GM21367 (cell line): ENCODE data around the gene BEAN1.

ENCODE experiments used
- ATAC-seq: cut with Tn5 transposase; IDR thresholded peaks from one replicate; pipeline ENCODE4 v1.9.1; 2021; ENCODE audit not compliant: unreplicated experiment

BEAN1 gene

DNA sequence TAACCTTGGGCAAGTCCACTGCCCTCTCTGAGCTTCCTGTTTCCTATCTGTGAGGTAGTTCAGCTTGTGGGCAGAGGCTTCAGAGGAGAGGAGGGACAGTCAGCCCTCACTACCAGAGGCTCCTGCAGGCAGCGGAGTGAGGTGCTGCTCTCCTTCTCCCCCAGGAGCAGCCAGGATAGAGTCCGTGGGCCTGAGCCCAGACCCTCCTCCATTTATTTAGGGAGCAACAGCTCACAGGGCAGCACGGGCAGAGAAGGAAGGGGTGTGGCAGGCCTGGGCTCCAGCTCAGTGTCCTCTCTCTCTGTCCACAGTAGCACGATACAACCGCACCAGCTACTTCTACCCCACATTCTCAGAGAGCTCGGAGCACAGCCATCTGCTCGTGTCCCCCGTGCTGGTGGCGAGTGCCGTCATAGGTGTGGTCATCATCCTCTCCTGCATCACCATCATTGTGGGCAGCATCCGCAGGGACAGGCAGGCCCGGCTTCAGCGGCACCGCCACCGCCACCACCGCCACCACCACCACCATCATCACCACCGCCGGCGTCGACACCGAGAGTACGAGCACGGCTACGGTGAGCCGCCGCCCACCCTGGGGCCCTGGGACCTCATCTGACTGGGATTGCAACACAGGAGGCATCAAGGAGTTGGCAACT, 42.3 kb downstream of the BEAN1 start:
- ATAC-seq, result no peak

DNA sequence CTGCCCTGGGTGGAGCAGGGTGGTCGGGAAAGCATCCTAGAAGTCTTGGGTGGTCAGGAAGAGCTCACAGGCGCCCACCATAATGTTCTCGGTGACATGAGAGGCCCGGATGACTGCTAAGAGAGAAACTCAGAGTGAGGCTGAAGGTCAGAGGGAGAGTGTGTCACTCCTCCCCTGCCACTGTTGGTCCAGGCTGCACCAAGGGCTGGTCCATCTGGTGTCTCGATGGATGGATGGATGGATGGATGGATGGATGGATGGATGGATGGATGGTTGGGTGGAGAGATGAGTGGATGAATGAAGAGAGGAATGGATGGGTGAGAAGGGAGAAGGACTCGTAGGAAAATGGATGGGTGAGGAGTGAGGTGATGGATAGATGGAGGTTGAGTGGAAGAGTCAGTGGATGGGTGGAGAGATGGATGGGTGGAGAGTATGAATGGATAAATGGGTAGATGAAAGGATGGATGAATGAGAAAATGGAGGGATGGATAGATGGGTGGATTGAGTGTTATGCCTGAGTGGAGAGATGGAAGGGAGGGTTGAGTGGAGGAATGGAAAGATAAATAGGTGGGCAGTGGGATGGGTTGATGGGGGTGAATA, 43.0 kb downstream of the BEAN1 start:
- ATAC-seq, result no peak

DNA sequence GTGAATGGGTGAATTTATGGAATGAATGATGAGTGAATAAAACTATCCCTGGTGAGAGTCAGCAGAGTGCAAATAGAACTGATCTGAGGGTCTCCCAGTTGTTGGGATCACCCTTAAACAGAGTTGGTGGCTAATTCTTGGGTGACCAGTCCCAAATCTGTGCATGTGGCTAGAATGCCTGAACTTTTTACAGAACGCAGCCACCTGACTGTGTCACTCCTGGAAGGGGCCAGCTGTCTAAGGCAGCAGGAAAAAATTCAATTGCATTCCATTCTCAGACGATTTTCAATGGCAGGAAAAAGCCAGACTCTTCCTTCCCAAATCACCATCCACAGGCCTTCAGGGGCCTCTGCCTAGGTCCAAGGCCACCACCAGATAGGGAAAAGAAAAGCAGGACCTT, 43.5 kb downstream of the BEAN1 start:
- ATAC-seq, result no peak

DNA sequence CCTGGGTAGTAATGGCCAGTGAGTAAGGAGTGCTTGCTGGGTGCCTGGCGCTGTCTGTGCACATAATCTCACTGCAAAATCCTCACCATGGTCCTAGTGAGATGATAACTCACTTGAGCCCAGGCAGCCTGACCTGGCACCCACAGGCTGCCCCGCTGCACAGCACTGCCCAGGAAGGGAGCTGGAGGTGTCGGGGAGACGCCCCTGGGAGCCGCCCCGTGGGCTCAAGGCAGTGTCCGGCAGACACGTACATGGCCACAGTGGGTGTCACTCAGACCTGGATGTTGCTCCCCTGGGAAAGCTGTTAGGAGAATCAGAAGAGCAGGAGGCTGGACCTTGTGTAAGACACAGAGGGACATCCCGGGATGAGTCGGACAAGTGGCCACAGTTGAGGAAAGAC, 44.2 kb downstream of the BEAN1 start:
- no peak for ATAC-seq

DNA sequence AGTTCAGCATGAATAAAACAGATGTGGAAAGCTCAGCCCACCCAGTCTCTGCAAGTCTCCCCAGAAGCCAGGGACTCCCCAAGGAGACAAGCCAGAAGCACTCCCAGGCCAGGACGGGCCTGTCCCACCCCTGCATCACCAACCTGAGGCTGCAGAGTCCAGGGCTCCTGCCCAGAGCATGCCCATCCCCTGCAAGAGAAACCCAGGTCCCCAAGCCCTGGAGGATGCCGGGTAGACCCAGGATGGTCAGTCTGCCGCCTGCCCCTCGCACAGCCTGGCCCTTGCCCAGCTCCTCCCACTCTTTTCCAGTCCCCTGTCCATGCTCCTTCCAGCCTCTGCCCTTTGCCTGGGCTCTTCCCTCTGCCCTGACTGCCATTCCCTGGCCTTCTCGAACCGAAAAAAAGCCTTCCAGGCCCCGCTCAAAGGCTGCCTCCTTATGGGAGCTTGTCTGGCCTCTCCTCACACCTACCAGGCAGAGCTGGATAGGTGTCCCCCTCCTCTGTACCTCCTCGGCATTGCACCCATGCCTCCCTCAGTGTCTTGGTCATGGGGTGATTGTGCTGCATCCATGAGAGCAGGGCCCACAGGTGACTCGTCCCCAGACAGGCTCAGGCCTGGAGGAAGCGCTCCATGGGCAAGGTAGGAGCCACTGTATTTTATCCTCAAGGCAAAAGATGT, 44.8 kb downstream of the BEAN1 start:
- ATAC-seq, result no peak

DNA sequence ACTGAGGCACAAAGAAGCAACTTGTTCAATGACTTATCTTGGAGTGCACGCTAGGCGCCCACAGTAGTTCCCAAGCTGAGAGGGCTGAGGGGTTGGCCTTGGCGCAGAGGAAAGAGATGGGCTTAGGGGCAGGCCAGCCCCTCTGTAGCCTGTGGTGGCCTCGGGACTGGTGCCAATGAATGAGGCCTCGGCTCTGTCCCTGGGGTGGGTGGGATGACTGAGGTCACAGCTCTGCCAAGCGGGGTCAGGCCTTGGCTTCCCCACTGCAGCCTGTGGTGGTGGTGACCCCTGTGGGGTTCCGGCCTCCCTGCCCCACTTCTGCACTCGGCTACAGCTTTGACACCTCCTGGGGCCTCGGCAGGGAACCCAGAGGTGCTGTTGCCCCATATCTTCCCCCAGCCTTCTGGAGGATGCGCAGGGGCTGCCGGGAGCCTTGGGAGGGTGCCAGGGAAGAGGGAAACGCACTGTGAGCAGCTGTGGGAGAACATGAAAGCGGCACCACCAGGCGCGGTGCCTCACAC, 46.0 kb downstream of the BEAN1 start:
- no peak for ATAC-seq

DNA sequence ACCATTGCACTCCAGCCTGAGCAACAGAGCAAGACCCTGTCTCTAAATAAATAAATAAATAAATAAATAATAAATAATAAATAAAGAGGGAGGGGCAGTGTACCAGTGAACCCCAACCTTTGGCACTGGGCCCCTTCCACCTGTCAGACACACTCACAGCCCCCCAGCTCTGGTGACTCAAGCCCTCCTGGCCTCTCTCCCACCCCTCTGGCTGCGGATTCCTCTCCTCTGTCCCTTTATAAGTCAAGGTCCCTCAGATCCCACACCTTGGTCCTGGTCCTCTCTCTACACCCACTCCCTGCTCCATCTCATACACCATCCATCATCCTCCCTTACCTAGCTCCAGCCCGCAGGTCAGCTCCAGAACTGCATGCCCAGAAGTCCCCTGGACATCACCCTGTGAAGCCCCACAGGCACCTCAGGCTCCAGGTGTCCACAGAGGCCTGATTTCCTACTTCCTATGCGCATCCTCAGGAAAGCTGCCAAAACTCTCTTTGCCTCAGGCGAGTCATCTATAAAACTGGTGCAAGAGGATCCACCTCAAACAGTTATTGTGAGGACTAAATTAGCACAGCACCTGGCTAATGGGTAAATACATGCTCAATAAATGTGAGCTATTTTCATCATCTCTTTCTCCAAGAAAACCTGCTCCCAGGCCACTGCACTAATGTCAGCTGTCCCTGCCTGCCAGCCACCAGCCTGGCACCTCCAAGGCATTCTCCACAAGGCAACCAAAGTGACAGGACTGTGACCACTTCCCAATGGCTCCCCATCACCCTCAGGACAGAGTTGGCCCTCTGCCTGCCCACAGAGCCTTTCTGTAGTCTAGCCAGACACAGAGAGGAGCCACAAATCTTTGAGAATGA, 46.8 kb downstream of the BEAN1 start:
- no peak for ATAC-seq

DNA sequence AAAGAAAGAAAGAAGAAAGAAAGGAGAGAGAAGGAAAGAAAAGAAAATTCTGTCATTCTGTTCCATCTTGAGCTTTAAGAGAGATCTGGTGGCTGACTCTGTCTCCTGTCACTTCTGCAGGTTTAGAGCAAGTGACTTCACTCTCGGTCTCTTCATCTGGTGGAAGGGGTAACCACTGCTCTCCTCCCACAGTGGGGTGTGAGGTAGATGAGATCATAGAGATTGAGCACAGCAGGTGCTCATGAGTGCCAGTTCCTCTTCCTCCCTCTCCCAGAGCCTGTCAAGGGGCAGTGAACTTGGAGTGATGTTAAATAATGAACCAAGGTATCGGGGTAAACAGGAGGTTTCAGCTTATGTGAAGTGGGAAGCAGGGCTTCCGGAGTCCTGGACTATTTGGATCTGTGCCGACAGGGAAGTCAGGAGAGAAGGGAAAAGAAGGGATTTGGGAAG, 47.7 kb downstream of the BEAN1 start:
- ATAC-seq, result peak; percentile 72

DNA sequence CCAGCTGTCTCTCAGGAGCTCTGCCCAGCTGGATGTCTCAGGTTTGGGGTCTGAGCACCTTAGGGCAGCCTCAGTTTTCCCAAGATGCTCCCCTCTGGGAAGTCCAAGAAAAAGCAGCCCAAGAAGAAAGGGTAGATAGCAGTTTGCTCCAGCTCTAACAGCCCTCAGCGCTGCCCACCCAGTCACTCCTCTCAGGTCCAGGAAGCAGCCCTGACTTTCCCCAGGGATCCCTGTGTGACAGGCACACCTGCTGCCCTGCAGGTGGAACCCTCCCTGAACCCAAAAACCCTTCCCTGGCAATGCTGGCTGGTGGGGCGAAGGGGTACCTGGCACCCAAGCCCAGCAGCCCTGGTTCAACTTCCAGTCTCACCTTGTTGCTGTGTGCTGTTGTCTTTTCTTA, 48.1 kb downstream of the BEAN1 start:
- no peak for ATAC-seq

DNA sequence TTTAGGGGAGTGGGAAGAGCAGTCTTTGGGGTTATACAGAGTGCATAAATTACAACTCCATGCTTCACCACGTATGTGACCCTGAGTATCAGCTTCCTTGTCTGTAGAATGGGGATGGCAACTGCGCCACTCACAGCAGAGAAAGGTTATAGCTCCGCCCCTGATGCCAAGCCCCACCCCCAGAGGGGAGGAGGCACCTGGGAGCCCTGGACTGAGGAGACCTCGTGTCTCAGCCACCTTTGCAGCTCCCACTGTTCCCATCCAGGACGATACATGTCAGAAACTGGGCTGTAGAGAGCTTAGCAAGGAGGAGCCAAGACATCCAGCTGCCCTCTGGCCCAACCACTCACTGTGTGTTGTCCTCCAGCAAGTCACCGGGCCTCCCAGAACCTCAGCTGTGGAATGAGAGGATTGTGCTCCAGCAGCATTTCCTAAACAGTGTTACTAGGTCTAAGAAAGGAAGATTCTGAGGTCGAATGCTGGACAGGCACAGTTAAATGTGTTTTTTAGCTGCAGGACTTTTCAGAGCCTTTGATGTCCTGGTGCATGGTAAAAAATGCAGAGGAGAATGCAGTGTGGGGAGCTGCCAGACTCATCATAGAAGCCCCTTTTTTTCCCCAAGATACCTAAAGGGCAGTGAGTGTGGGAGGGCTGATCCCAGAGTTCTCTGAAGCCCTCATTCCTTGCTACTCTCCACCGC, 49.4 kb downstream of the BEAN1 start:
- ATAC-seq, result no peak

DNA sequence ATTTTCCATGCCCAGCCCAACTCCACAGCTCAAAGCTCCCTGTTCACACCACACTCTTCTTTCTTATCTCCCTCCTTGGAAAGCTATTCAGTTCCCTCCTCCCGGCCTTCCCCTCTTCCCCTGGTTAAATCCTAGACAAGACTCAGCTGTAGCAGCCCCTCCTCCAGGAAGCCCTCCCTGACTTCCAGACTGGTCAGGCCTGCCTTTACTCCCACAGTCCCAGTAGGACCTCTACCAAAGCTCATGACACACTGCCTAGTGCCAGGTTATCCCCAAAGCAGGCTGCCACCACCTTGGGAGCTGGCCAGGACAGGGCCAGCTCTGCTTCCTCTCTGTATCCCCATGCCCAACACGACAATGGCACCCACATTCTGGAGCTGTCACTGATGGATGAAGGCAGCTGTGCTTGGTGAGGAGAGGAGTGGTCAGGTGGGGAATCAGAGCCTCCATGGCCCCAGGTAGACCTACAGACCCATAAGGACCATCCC, 50.0 kb downstream of the BEAN1 start:
- ATAC-seq, result no peak

DNA sequence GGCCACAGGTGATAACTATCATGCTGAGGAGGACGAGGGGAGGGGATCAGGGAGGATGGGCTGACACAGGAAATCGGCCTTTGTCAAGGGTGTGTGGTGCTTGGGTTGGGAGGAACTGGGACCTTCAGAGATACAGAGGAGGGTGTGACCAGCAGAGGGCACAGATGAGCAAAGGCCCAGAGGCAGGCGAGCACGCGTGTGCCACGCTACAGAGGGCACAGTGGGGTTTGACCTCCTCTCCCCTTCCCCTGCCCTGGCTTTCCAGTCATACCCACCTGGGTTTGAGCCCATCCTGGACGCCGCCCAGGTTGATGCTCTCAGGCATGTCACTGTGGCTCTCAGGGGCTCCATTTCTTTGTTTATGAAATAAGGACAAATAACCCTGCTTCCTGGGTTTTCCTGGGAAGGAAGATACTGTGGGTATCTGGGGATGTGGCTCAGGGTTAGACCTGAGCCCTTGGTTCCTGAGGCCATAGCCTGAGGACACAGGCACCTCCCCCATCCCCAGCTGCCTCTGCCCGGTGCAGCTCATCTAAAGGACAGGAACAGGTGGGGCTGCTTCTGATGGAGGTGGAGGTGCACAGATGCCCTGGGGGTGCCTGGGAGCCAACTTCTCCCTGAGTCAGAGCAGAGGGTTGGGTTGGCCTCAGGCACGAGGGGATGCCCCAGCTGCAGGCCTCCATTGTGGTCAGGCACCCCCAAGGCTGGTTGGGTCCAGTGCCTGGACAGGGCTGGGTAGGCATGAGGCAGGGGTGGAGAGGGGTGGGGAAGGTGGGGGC, 51.8 kb downstream of the BEAN1 start:
- ATAC-seq, result peak; percentile 72

DNA sequence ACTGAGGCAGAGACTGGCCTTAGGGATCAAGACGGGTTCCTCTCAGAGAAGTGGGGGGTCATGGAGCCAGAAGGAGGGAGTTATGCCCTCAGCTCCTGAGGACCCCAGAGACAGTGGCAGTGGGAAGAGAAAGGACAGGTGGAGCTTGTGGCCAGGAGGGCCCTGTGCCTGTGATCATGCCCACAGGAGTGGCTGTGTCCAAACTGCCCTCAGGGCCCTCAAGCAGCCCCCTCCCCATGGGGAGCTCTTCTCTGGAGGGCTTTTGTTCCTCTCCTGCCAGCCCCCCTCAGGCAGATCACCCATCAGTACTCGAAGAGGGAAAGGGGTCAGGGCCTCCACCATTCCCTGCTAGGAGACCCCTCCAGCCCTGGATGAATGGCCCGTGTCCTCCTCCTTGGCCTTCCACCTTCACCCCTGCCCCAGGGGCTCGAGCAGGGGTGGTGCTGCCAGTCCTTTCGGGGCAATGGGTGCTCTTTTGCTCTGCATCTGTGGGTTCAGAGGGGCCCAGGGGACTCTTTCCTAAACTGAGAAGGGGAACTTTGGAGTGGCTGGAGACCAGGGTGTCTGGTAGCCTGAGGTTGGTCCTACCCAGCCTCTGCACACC, 52.7 kb downstream of the BEAN1 start:
- ATAC-seq, result no peak

DNA sequence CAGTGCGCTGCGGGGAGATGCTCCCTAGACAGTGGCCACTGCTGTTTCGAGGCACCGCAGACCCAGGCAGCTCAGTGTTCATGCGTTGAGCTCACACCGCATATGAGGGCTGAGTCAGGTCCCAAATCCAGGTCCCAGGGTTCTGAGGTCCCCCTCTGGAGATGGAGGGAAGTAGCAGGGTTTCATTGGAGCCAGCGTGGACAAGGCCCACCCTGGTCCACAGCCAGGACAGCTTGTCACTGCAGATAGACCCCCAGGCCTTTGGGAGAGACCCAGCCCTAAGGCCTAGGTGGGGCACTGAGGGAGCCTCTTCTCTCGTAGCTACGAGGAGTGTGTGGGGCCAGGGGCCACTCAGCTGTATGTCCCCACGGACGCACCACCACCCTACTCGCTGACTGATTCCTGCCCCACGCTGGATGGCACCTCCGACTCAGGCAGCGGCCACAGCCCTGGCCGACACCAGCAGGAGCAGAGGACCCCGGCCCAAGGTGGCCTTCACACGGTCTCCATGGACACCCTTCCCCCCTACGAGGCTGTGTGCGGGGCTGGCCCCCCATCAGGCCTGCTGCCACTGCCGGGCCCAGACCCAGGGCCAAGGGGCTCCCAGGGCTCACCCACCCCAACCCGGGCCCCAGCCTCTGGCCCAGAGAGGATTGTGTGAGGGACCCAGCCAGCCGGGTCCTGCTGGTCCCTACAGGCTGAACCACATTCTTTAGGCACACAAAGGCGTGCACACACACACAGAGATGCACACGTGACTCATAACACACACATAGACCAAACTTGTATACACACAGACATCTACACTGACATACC, 53.4 kb downstream of the BEAN1 start:
- ATAC-seq, result no peak

DNA sequence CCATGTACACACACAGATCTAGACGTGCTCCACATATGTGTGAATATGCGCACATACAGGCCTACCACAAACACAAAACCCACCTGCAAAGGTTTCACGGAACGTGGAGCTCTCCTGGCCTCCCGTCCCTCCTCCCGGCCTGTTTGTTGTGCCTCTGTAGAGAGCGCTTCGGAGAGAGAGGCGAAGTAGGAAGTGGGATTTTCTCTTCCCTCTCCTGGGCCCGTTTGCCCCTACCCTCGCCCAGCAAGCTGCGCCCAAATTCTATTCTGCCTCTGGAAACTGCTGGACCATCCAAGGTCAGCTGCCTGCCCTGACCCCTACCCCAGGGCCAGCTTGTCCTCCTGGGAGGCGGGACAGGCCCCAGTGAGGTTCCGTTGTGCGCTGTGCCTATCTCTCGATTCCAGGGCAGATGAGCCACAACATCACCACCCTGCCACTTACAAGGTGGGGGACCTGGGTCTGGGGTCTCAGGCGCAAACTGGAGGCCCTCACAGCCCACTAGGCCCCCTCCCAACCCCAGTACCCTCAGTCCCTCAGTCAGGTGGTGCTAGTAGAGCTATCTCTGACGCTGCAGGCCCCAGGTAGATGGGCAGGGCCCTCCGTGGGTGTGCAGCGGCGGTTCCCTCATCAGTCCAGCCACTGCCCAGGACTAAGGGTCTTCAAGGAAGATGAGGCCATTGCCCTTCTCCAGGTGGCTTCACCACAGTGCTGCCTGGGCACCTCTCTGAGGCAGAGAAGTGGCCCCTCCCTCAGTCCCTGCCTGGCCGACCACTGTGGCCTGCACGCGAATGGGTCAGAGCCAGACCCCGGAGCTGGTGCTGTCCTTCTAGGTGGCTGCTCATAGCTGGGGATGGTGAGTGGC, 54.2 kb downstream of the BEAN1 start:
- ATAC-seq, result no peak

DNA sequence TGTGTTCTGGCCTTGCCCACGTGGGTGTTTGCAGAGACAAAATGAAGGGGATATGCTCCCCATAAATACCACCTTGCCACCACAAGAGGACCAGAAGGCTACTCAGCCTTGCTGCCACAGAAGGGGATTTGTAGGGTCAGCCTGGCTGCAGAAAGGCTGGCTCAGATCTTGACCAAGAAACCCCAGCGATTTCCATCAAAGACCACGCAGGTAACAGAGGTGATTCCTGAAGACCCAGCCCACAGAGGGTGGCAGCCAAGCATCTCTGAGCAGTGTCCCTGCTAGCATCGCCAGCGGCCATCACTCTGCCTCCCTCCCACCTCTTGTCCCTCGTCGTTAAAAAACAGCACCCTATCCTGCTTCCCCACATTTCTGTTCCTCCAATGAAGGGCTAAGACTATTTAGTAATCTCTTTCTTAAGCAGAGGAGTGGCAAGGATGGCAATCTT, 54.9 kb downstream of the BEAN1 start:
- no peak for ATAC-seq

DNA sequence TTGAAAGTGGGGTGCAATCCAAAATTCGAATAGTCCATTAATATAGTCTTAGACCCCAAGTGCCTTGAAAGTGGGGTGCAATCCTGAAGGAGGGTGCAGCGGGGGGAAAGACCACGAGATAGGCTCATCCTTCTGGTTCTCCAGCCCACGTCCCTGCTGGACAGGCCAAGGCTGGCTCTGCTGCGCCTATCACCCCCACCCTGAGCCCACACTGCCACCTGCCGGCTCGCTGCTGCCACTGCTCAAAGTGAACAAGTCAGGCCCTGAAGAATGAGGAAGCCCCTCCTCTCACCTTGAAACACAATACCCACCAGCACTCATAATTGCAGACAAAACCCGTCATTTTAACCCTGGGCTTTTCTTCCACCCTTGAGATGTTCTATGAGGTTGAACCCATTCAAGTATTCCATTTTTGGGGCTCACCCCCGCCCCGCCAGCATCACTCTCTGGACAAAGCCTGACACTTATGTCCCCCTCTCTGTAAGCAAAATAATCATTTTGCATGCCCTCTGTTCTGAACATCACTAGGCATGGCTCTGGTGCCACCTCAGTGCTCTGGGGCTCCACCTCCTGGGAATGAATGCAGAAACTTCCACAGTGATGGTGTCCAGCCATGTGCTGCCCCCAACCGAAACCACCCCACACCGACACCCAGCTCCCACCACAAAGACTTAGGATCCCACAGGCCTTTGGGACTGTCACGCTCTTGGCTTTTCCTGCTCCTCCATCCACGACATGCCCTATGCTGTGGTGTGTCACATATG, 56.8 kb downstream of the BEAN1 start:
- ATAC-seq, result peak; percentile 56
